Jurkat, Clone E6-1 (cell line): ENCODE data around the gene LDLRAD4.
A peak's percentile ranks its signal among the peaks of the same experiment; 100 is the strongest.

Source experiments
- DNase-seq: peaks from one replicate; pipeline ENCODE4 v3.0.0-alpha.2; 2011; ENCODE audit warnings: low read depth, low spot score
- H3K4me3 ChIP-seq: 2 replicates; pipeline ENCODE4 v1.5.1; 2011; ENCODE audit warnings: mild to moderate bottlenecking, low read length, control low read depth, moderate library complexity

LDLRAD4 gene

GRCh38 chr18:13442451-13442850 lies 223.9 kb downstream of the LDLRAD4 start:
- DNase-seq = no peak
- no peak overlapping the region for H3K4me3 ChIP-seq

- DNase-seq = no peak
Measured at GRCh38 chr18:13443552-13443951, 225.0 kb downstream of the LDLRAD4 start.

GRCh38 chr18:13444430-13445240 lies 226.1 kb downstream of the LDLRAD4 start:
- DNase-seq = peak; percentile 80
- peak overlapping the region; percentile 48 for H3K4me3 ChIP-seq

More at GRCh38 chr18:13443552-13443951, 225.0 kb downstream of the LDLRAD4 start:
- peak overlapping the region; percentile 48 for H3K4me3 ChIP-seq

- DNase-seq = no peak
- peak overlapping the region; percentile 48 for H3K4me3 ChIP-seq
Measured at GRCh38 chr18:13445241-13445897, 226.8 kb downstream of the LDLRAD4 start.

- DNase-seq = no peak
- H3K4me3 ChIP-seq = peak overlapping the region; percentile 48
Measured at GRCh38 chr18:13446024-13446423, 227.5 kb downstream of the LDLRAD4 start.

GRCh38 chr18:13446610-13447461 lies 228.3 kb downstream of the LDLRAD4 start:
- DNase-seq = peak; percentile 90
- H3K4me3 ChIP-seq = peak overlapping the region; percentile 48

- H3K4me3 ChIP-seq = peak overlapping the region; percentile 39
- DNase-seq = no peak
Measured at GRCh38 chr18:13447621-13448334, 229.2 kb downstream of the LDLRAD4 start.

- peak overlapping the region; percentile 39 for H3K4me3 ChIP-seq
- no peak for DNase-seq
Measured at GRCh38 chr18:13448335-13448795, 229.8 kb downstream of the LDLRAD4 start.

GRCh38 chr18:13449651-13450050 lies 231.1 kb downstream of the LDLRAD4 start:
- no peak for DNase-seq
- H3K4me3 ChIP-seq = peak overlapping the region; percentile 22

GRCh38 chr18:13450289-13451212 lies 232.0 kb downstream of the LDLRAD4 start:
- no peak overlapping the region for H3K4me3 ChIP-seq
- no peak for DNase-seq

GRCh38 chr18:13451213-13451540 lies 232.6 kb downstream of the LDLRAD4 start:
- H3K4me3 ChIP-seq = no peak overlapping the region
- no peak for DNase-seq

- no peak overlapping the region for H3K4me3 ChIP-seq
- no peak for DNase-seq
Measured at GRCh38 chr18:13451661-13452387, 233.3 kb downstream of the LDLRAD4 start.

- DNase-seq = no peak
Measured at GRCh38 chr18:13452388-13452811, 233.8 kb downstream of the LDLRAD4 start.

GRCh38 chr18:13452871-13453680 lies 234.5 kb downstream of the LDLRAD4 start:
- no peak for DNase-seq
- peak overlapping the region; percentile 38 for H3K4me3 ChIP-seq

More at GRCh38 chr18:13452388-13452811, 233.8 kb downstream of the LDLRAD4 start:
- H3K4me3 ChIP-seq = no peak overlapping the region

GRCh38 chr18:13453714-13454113 lies 235.2 kb downstream of the LDLRAD4 start:
- peak overlapping the region; percentile 38 for H3K4me3 ChIP-seq
- peak; percentile 80 for DNase-seq

GRCh38 chr18:13454363-13455150 lies 236.0 kb downstream of the LDLRAD4 start:
- peak overlapping the region; percentile 40 for H3K4me3 ChIP-seq
- no peak for DNase-seq
